PC-3 (cell line): Measurements from ENCODE around the gene RIPPLY3.

Experiments used
- EZH2phosphoT487 ChIP-seq: fragments of 300-600 bp; sonication (generic); IDR thresholded peaks from 2 replicates; pipeline ENCODE4 v1.6.1; 2018; ENCODE audit warnings: mild to moderate bottlenecking, antibody characterized with exemption, low read length, borderline replicate concordance
- TF ChIP-seq, protein P1 (sequence below): fragments of 300-600 bp; sonication (generic); conservative IDR thresholded peaks from 2 replicates; pipeline ENCODE4 v1.5.1; 2017; ENCODE audit warnings: antibody characterized with exemption, low read depth, mild to moderate bottlenecking, low read length

DNA sequence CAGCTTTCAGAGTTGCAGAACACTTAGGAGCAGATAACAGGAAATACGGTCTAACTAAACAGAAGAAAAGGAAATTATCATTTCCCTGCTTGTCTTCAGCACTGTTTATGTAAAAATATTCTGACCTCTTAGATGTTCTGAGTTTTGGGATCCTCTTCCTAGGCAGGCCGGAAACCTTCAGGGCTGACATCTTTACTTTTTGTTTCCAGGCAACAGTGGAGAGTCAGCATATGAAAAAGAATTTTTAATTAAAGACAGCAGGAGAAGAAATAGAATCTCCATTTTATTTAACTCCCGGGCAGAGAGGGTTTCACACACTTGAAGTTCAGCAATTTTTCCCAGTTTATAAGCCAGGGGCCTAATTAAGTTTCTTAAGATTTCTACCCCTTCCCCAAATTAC, 5.1 kb upstream of the RIPPLY3 start:
- no peak for TF ChIP-seq EZH2phosphoT487
- TF ChIP-seq, protein P1, sequence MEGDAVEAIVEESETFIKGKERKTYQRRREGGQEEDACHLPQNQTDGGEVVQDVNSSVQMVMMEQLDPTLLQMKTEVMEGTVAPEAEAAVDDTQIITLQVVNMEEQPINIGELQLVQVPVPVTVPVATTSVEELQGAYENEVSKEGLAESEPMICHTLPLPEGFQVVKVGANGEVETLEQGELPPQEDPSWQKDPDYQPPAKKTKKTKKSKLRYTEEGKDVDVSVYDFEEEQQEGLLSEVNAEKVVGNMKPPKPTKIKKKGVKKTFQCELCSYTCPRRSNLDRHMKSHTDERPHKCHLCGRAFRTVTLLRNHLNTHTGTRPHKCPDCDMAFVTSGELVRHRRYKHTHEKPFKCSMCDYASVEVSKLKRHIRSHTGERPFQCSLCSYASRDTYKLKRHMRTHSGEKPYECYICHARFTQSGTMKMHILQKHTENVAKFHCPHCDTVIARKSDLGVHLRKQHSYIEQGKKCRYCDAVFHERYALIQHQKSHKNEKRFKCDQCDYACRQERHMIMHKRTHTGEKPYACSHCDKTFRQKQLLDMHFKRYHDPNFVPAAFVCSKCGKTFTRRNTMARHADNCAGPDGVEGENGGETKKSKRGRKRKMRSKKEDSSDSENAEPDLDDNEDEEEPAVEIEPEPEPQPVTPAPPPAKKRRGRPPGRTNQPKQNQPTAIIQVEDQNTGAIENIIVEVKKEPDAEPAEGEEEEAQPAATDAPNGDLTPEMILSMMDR: no peak
